Measurements from ENCODE around the gene TMIGD3.

Gene TMIGD3

GRCh38 chr1:111515291-111516004 is 12.0 kb upstream of the TMIGD3 start:
- DNase-seq (peak; percentile 61), ATAC-seq (peak; percentile 21)
- H3K9me3 Mint-ChIP-seq: no peaks in the 10 kb centered on the region
- no peaks in the 10 kb centered on the region for H3K36me3 Mint-ChIP-seq (ENCODE audit: low read depth)
- H3K27me3 Mint-ChIP-seq: no peaks in the 10 kb centered on the region
- peak overlapping the region; percentile 70 for H3K27ac Mint-ChIP-seq
- H3K4me3 Mint-ChIP-seq: peak overlapping the region; percentile 63
- peaks cover 70% of the 10 kb centered on the region for H3K4me1 Mint-ChIP-seq

- ATAC-seq: peak; percentile 31
- DNase-seq: no peak
- Mint-ChIP-seq H3K9me3 (no peaks in the 10 kb centered on the region), H3K27ac (peak overlapping the region; percentile 52), H3K4me1 (peaks cover 76% of the 10 kb centered on the region), H3K27me3 (no peaks in the 10 kb centered on the region), H3K36me3 (ENCODE audit: low read depth) (no peaks in the 10 kb centered on the region), H3K4me3 (no peak overlapping the region)
These were observed 10.1 kb upstream of the TMIGD3 start for GRCh38 chr1:111513410-111514020.

GRCh38 chr1:111512931-111513330 is 9.5 kb upstream of the TMIGD3 start:
- peaks cover 76% of the 10 kb centered on the region for H3K4me1 Mint-ChIP-seq
- H3K9me3 Mint-ChIP-seq: no peaks in the 10 kb centered on the region
- ATAC-seq (no peak), DNase-seq (no peak)
- H3K36me3 Mint-ChIP-seq (ENCODE audit: low read depth): no peaks in the 10 kb centered on the region
- no peak overlapping the region for H3K4me3 Mint-ChIP-seq
- no peak overlapping the region for H3K27ac Mint-ChIP-seq
- H3K27me3 Mint-ChIP-seq: no peaks in the 10 kb centered on the region

- no peak for DNase-seq
- H3K4me3 Mint-ChIP-seq: no peak overlapping the region
- H3K36me3 Mint-ChIP-seq (ENCODE audit: low read depth): no peaks in the 10 kb centered on the region
These were observed 8.9 kb upstream of the TMIGD3 start for GRCh38 chr1:111512132-111512889.

GRCh38 chr1:111511370-111511769 is 7.9 kb upstream of the TMIGD3 start:
- Mint-ChIP-seq H3K27ac (no peak overlapping the region), H3K27me3 (no peaks in the 10 kb centered on the region), H3K36me3 (ENCODE audit: low read depth) (no peaks in the 10 kb centered on the region), H3K4me3 (no peak overlapping the region), H3K4me1 (peaks cover 73% of the 10 kb centered on the region), H3K9me3 (no peaks in the 10 kb centered on the region)
- no peak for ATAC-seq
- no peak for DNase-seq

More at GRCh38 chr1:111512132-111512889, 8.9 kb upstream of the TMIGD3 start:
- ATAC-seq: no peak
- Mint-ChIP-seq H3K27me3 (no peaks in the 10 kb centered on the region), H3K4me1 (peaks cover 76% of the 10 kb centered on the region), H3K27ac (no peak overlapping the region), H3K9me3 (no peaks in the 10 kb centered on the region)

GRCh38 chr1:111509997-111510375 is 6.6 kb upstream of the TMIGD3 start:
- H3K4me1 Mint-ChIP-seq: peaks cover 74% of the 10 kb centered on the region

GRCh38 chr1:111507411-111508201 is 4.2 kb upstream of the TMIGD3 start:
- Mint-ChIP-seq H3K36me3 (ENCODE audit: low read depth) (no peaks in the 10 kb centered on the region), H3K27me3 (no peaks in the 10 kb centered on the region), H3K27ac (peak overlapping the region; percentile 92), H3K4me3 (peak overlapping the region; percentile 73), H3K4me1 (peaks cover 71% of the 10 kb centered on the region), H3K9me3 (no peaks in the 10 kb centered on the region)
- DNase-seq (peak; percentile 68), ATAC-seq (peak; percentile 78)

More at GRCh38 chr1:111509997-111510375, 6.6 kb upstream of the TMIGD3 start:
- Mint-ChIP-seq H3K27ac (no peak overlapping the region), H3K4me3 (no peak overlapping the region), H3K9me3 (no peaks in the 10 kb centered on the region), H3K36me3 (ENCODE audit: low read depth) (no peaks in the 10 kb centered on the region), H3K27me3 (no peaks in the 10 kb centered on the region)
- ATAC-seq (no peak), DNase-seq (no peak)

GRCh38 chr1:111506561-111506960 is 3.1 kb upstream of the TMIGD3 start:
- Mint-ChIP-seq H3K4me3 (no peak overlapping the region), H3K27me3 (no peaks in the 10 kb centered on the region), H3K9me3 (no peaks in the 10 kb centered on the region), H3K36me3 (ENCODE audit: low read depth) (no peaks in the 10 kb centered on the region), H3K27ac (peak overlapping the region; percentile 47), H3K4me1 (peaks cover 64% of the 10 kb centered on the region)
- no peak for DNase-seq
- no peak for ATAC-seq

- no peaks in the 10 kb centered on the region for H3K36me3 Mint-ChIP-seq (ENCODE audit: low read depth)
- no peaks in the 10 kb centered on the region for H3K27me3 Mint-ChIP-seq
- no peaks in the 10 kb centered on the region for H3K9me3 Mint-ChIP-seq
- H3K4me1 Mint-ChIP-seq: peaks cover 64% of the 10 kb centered on the region
- H3K4me3 Mint-ChIP-seq: no peak overlapping the region
- peak overlapping the region; percentile 47 for H3K27ac Mint-ChIP-seq
- ATAC-seq (no peak), DNase-seq (no peak)
These were observed 2.2 kb upstream of the TMIGD3 start for GRCh38 chr1:111505641-111506119.

- Mint-ChIP-seq H3K27ac (no peak overlapping the region), H3K27me3 (no peaks in the 10 kb centered on the region), H3K36me3 (ENCODE audit: low read depth) (no peaks in the 10 kb centered on the region), H3K4me3 (no peak overlapping the region), H3K4me1 (peaks cover 57% of the 10 kb centered on the region), H3K9me3 (no peaks in the 10 kb centered on the region)
- no peak for DNase-seq
- ATAC-seq: no peak
These were observed 664 bp upstream of the TMIGD3 start for GRCh38 chr1:111504097-111504496.

GRCh38 chr1:111501645-111502044 is 1.8 kb downstream of the TMIGD3 start:
- Mint-ChIP-seq H3K27ac (no peak overlapping the region), H3K4me1 (peaks cover 56% of the 10 kb centered on the region), H3K9me3 (peaks cover 14% of the 10 kb centered on the region), H3K27me3 (no peaks in the 10 kb centered on the region), H3K4me3 (no peak overlapping the region), H3K36me3 (ENCODE audit: low read depth) (peaks cover 2% of the 10 kb centered on the region)
- DNase-seq: no peak
- ATAC-seq: no peak

GRCh38 chr1:111499026-111499785 is 4.2 kb downstream of the TMIGD3 start:
- H3K27ac Mint-ChIP-seq: no peak overlapping the region
- DNase-seq: no peak
- peaks cover 20% of the 10 kb centered on the region for H3K9me3 Mint-ChIP-seq
- no peak for ATAC-seq
- no peaks in the 10 kb centered on the region for H3K27me3 Mint-ChIP-seq
- no peak overlapping the region for H3K4me3 Mint-ChIP-seq
- peaks cover 42% of the 10 kb centered on the region for H3K4me1 Mint-ChIP-seq
- H3K36me3 Mint-ChIP-seq (ENCODE audit: low read depth): peaks cover 5% of the 10 kb centered on the region

- H3K9me3 Mint-ChIP-seq: peaks cover 20% of the 10 kb centered on the region
- peak overlapping the region; percentile 65 for H3K27ac Mint-ChIP-seq
- ATAC-seq (no peak), DNase-seq (no peak)
- peak overlapping the region; percentile 30 for H3K4me3 Mint-ChIP-seq
- H3K27me3 Mint-ChIP-seq: no peaks in the 10 kb centered on the region
- H3K36me3 Mint-ChIP-seq (ENCODE audit: low read depth): peaks cover 5% of the 10 kb centered on the region
- peaks cover 28% of the 10 kb centered on the region for H3K4me1 Mint-ChIP-seq
These were observed 5.8 kb downstream of the TMIGD3 start for GRCh38 chr1:111497592-111497991.

Data from activated naive CD8-positive, alpha-beta T cell treated with anti-CD3 and anti-CD28 coated beads, Interleukin-2, amount 50 U/mL, for 24 hours (primary cell).